OCI-LY7 (cell line): ENCODE results near the gene VIPAS39.

Experiments used
- CTCF ChIP-seq: fragments of 200-600 bp; sonication (generic); conservative IDR thresholded peaks from 2 replicates; pipeline ENCODE4 v1.5.1; 2014; ENCODE audit warnings: mild to moderate bottlenecking, antibody characterized with exemption, low read length, moderate library complexity, mixed read lengths
- EZH2phosphoT487 ChIP-seq: fragments of 200-600 bp; sonication (generic); IDR thresholded peaks from 2 replicates; pipeline ENCODE4 v1.6.1; 2018; ENCODE audit warnings: low read depth, borderline replicate concordance, mild to moderate bottlenecking, mixed run types, antibody characterized with exemption, low read length, moderate library complexity, mixed read lengths

- TF ChIP-seq CTCF (no peak), EZH2phosphoT487 (no peak)
Measured at GRCh38 chr14:77498120-77498979, 40.9 kb upstream of the VIPAS39 start, which contains the start of gene ISM2.
